ENCODE results near the gene SNAPC2.

SNAPC2 gene

DNA sequence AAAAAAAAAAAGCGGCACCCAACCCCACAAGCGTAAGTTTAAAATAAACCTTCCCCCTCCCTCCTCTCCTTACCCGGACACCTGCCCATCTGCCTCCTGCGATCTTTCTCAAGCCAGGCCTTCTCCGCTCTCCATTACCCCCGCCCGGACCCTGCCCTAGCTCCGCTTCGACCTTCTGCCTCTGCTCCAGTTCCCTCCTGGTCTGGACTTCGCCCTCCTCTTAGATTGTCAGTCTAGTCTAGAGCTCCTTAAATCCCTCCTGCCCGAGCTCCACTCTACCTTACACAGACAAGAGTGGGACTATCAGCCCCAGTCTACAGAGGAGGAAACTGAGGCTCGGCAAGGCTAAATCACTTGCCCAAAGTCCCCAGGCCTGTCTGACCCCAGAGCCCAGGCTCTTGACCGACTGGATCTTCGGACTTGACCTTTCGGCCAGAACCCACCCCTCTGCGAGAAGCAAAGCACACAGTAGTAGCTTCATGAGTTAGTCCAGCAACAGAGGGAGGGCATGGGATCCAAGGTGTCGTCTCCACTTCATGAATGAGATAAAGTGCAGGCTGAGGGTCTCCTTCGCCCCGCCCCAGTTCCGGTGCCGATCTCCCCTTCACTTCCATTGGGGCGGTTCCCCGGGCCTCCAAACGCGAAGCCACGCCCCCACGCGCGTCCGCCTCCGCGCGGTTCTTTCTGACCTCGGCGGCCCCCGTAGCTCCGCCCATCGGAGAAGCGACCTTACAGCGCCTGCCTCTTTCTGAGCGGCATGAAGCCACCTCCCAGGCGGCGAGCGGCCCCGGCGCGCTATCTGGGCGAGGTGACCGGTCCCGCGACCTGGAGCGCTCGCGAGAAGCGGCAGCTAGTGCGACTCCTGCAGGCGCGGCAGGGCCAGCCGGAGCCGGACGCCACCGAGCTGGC, at the start of gene SNAPC2:
TSS of gene SNAPC2 (plus strand) at position 729 of the 909 bp plus-strand sequence. CDS start at position 758, 29 bp downstream.
- peak; percentile 85 to 89 for DNase-seq (ENCODE audit: low read depth in 2 of 2)

GRCh38 chr19:7870571-7871436, 49.3 kb upstream of the SNAPC2 start:
- no peak for DNase-seq (ENCODE audit: low read depth in 2 of 2)

DNA sequence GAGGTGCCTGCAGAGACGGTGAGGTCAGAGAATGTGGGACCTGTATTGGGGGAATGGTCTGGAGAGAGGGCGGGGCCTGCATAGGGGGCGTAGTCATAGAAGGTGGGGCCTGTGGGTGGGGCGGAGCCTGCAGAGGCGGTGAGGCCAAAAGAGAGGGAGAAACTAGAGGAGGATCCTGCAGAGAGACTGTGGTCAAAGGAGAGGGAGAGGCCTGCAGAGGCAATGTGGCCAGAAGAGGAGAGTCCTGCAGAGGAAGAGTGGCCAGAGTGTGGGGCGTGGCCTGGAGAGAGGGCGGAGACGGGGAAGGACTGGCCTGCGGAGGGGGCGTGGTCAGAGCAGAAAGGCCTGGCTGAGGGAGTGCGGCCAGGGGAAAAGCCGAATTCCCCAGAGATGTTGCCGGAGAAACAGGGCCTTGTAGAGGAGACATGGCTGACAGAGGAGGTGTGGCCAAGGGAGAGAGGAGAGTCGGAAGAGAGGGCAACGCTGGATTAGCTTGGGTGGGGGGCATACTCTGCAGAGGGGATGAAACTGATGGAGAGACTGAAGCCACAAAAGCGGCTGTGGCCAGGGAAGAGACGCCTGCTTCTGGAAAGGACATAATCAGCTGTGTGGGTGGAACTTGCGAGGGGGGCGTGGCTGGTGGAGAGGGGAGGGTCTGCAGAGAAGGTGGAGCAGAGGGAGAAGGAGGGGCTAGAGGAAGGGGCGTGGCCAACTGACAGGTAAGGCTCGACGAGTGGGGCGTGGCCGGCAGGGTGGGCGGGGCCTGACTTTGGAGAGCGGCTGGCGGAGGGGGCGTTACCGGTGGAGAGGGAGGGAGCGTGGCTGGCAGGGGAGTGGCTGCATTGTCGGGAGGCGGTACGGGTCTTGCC, 48.5 kb upstream of the SNAPC2 start:
- DNase-seq (ENCODE audit: low read depth in 2 of 2) = peak; percentile 43 to 44

- no peak for DNase-seq (ENCODE audit: low read depth in 2 of 2)
Measured at GRCh38 chr19:7872306-7873204, 47.6 kb upstream of the SNAPC2 start.

DNA sequence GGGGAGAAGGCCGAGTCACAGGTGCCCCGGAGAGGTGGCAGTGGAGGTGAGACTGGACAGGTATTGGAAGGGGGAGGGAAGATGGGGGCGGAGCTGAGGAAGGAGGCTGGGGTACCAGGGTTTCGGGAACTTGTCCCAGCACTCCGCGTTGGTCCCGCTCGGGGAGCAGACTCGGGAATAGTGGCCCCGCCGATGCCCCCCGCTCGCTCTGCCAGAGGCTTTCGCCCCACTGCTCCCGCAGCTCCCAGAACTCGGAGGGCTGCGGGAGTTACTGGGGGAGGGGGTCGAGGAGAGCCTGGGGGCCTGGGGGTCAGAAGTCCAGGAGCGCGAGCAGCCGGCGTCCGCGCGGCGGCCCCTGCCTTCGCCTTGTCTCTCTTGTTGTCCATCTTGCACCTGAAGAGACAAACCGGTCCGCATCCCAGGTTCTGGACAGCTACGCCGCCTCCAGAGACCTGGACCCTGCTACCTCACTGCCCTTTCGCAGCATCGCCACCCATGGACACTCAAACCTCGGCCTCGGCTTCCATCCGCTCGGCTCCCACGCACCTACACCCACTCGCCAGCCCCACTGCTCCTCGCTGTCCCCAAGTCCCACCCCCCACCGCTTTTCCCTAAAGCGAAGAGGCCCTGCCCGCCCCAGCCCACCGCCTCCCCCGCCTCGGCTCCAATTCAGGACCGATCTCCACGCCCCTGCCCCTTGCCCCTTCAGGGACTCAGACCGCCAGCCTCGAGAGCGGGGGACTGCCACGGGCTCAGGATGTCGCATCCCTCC, 46.6 kb upstream of the SNAPC2 start:
- no peak for DNase-seq (ENCODE audit: low read depth in 2 of 2)

- no peak for DNase-seq (ENCODE audit: low read depth in 2 of 2)
Measured at GRCh38 chr19:7874076-7874896, 45.9 kb upstream of the SNAPC2 start, which contains the start of gene PRR36. Gene PRR36, minus strand, starts transcription at chr19:7874390. Its CDS starts 701 bp downstream, at chr19:7873689.

GRCh38 chr19:7874897-7875273, 45.3 kb upstream of the SNAPC2 start:
- no peak for DNase-seq (ENCODE audit: low read depth in 2 of 2)

- no peak for DNase-seq (ENCODE audit: low read depth in 2 of 2)
Measured at GRCh38 chr19:7877249-7877836, 42.8 kb upstream of the SNAPC2 start.

DNA sequence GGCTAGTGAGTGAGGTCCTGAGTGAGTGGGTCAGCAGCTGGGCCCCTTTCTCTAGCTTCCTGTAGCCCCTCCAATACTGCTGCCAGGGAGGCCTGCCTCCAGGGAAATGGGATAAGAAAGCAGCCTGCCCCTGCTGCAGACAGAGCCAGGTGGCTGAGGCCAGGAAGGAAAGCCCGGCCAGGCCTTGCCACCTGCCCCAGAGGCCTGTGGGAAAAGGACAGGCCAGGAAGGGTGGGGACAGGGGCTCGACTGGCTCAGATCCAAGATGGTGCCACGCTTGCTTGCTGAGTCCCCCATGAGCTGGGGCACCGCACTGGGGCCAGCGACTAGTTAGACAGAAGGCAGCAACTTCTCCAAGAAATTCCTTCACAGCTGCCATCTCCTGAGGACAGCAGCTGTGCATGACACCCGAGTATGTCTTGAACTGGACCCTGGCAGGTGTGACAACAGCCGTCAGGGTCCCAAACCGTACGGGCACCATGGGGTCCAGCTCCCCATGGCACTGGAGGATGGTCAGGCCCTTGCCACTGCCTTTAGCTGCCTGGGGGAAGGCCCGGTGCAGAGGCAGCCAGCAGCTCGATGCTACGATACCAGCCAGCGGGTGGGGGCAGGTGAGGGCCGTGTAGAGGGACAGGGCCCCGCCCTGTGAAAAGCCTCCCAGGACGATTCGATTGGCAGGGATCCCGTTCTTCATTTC, 40.9 kb upstream of the SNAPC2 start:
- DNase-seq (ENCODE audit: low read depth in 2 of 2) = no peak

- DNase-seq (ENCODE audit: low read depth in 2 of 2) = no peak
Measured at GRCh38 chr19:7879836-7880235, 40.3 kb upstream of the SNAPC2 start.

- DNase-seq (ENCODE audit: low read depth in 2 of 2) = no peak
Measured at GRCh38 chr19:7881910-7882309, 38.2 kb upstream of the SNAPC2 start.

GRCh38 chr19:7883105-7883504, 37.0 kb upstream of the SNAPC2 start:
- DNase-seq (ENCODE audit: low read depth in 2 of 2) = no peak

DNA sequence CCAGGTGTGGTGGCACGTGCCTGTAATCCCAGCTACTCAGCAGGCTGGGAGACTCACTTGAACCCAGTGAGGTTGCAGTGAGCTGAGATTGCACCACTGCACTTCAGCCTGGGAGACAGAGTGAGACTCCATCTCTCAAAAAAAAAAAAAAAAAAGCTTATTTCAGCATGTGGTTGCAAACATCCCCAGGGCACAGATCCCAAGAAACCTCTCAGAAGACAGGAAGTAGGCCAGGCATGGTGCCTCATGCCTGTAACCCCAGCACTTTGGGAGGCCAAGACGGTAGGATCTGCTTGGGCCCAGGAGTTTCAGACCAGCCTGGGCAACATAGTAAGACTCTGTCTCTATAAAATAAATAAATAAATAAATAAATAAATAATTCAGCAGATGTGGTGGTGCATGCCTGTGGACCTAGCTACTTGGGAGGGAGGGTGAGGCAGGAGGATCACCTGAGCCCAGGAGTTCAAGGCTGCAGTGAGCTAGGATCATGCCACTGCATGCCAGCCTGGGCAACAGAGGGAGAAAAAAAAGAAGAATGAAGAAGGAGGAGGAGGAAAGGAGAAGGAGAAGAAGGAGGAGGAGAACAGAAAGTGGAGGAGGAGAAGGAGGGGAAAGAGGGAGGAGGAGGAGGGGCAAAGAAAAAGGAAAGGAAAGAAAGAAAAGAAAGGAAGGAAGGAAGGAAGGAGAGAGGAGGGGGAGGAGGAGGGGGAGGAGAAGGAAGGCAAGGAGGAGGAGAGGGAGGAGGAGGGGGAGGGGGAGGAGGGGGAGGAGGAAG, 36.2 kb upstream of the SNAPC2 start:
- no peak for DNase-seq (ENCODE audit: low read depth in 2 of 2)

- no peak for DNase-seq (ENCODE audit: low read depth in 2 of 2)
Measured at GRCh38 chr19:7885818-7886217, 34.3 kb upstream of the SNAPC2 start.

GRCh38 chr19:7887408-7888144, 32.6 kb upstream of the SNAPC2 start:
- DNase-seq (ENCODE audit: low read depth in 2 of 2) = no peak

- peak in 1 of 2 experiments; percentile 28 for DNase-seq (ENCODE audit: low read depth in 2 of 2)
Measured at GRCh38 chr19:7888145-7888825, 31.9 kb upstream of the SNAPC2 start, which contains the start of gene LRRC8E. Gene LRRC8E, plus strand, starts transcription at chr19:7888510. Its CDS starts 7,094 bp downstream, at chr19:7895604.

Data from fibroblast of skin of left biceps (primary cell).